Liver (tissue), 9 donors: Measurements from ENCODE around the gene LMF1. TPM values are rescaled to one million over a fixed set of nuclear protein-coding genes. Genes with fewer than 3 reads are reported as not detected.
A peak's percentile ranks its signal among the peaks of the same experiment; 100 is the strongest.

ENCODE experiments used
- DNase-seq: peaks from one replicate; pipeline ENCODE4 v3.0.0-alpha.2; 2017; ENCODE audit warnings: low spot score
- H3K27ac ChIP-seq, 2 donors: one replicate each; pipeline ENCODE4 v1.7.0; 2013; ENCODE audit warnings: inconsistent platforms in 2 of 2, low read length in 2 of 2, control low read depth in 1 of 2, low read depth in 1 of 2, mild to moderate bottlenecking in 1 of 2
- H3K27me3 ChIP-seq, 4 donors: one replicate each; pipeline versions ENCODE4 v1.6.1 to v1.7.0; 2013; ENCODE audit warnings: low read length in 3 of 4, inconsistent platforms in 1 of 4, mild to moderate bottlenecking in 1 of 4, moderate library complexity in 1 of 4; ENCODE audit not compliant: control insufficient read depth in 4 of 4, insufficient read depth in 4 of 4
- H3K36me3 ChIP-seq, 4 donors: one replicate each; pipeline versions ENCODE4 v1.6.1 to v1.7.0; 2013; ENCODE audit warnings: low read length in 3 of 4, mild to moderate bottlenecking in 3 of 4, low read depth in 1 of 4, moderate library complexity in 1 of 4; ENCODE audit not compliant: control insufficient read depth in 4 of 4, insufficient read depth in 3 of 4
- H3K4me1 ChIP-seq, 4 donors: one replicate each; pipeline versions ENCODE4 v1.6.1 to v1.7.0; 2013; ENCODE audit warnings: low read length in 3 of 4, mild to moderate bottlenecking in 3 of 4, moderate library complexity in 1 of 4; ENCODE audit not compliant: control insufficient read depth in 4 of 4, insufficient read depth in 4 of 4
- H3K4me3 ChIP-seq, 3 donors: one replicate each; pipeline versions ENCODE4 v1.6.1 to v1.7.0; 2013; ENCODE audit warnings: low read length in 3 of 3, control low read depth in 1 of 3, low read depth in 1 of 3, mild to moderate bottlenecking in 1 of 3
- H3K9ac ChIP-seq, 2 donors: one replicate each; pipeline ENCODE4 v1.7.0; 2013; ENCODE audit warnings: low read length in 2 of 2, mild to moderate bottlenecking in 2 of 2, moderate library complexity in 2 of 2, control low read depth in 1 of 2, low read depth in 1 of 2
- H3K9me3 ChIP-seq, 4 donors: one replicate each; pipeline versions ENCODE4 v1.6.1 to v1.7.0; 2013; ENCODE audit warnings: low read length in 3 of 4; ENCODE audit not compliant: control insufficient read depth in 4 of 4
- ATF3 ChIP-seq: IDR thresholded peaks from 2 replicates; pipeline ENCODE4 v1.6.1; 2016; ENCODE audit warnings: antibody characterized with exemption
- FOXA1 ChIP-seq: IDR thresholded peaks from 2 replicates; pipeline ENCODE4 v1.6.1; 2016; ENCODE audit warnings: antibody characterized with exemption
- FOXA2 ChIP-seq: IDR thresholded peaks from 2 replicates; pipeline ENCODE4 v1.6.1; 2016; ENCODE audit warnings: antibody characterized with exemption
- GABPA ChIP-seq, 2 donors: IDR thresholded peaks in 1 of 2; conservative IDR thresholded peaks in 1 of 2; 2 replicates each; pipeline ENCODE4 v1.6.1; 2016; ENCODE audit warnings: antibody characterized with exemption in 2 of 2, mild to moderate bottlenecking in 1 of 2, moderate library complexity in 1 of 2
- HNF4A ChIP-seq, 2 donors: conservative IDR thresholded peaks; 2 replicates each; pipeline ENCODE4 v1.6.1; 2016; ENCODE audit warnings: antibody characterized with exemption in 2 of 2, mild to moderate bottlenecking in 2 of 2
- HNF4G ChIP-seq: IDR thresholded peaks from 2 replicates; pipeline ENCODE4 v1.6.1; 2016; ENCODE audit warnings: antibody characterized with exemption
- JUND ChIP-seq, 2 donors: IDR thresholded peaks; 2 replicates each; pipeline ENCODE4 v1.6.1; 2016; ENCODE audit warnings: antibody characterized with exemption in 2 of 2
- MAX ChIP-seq: IDR thresholded peaks from 2 replicates; pipeline ENCODE4 v1.6.1; 2016; ENCODE audit warnings: antibody characterized with exemption
- RAD21 ChIP-seq, 2 donors: IDR thresholded peaks; 2 replicates each; pipeline ENCODE4 v1.6.1; 2016; ENCODE audit warnings: antibody characterized with exemption in 2 of 2, mild to moderate bottlenecking in 2 of 2
- RXRA ChIP-seq, 2 donors: IDR thresholded peaks; 2 replicates each; pipeline ENCODE4 v1.6.1; 2017 to 2018; ENCODE audit warnings: antibody characterized with exemption in 2 of 2, mild to moderate bottlenecking in 1 of 2
- SP1 ChIP-seq: IDR thresholded peaks from 2 replicates; pipeline ENCODE4 v1.6.1; 2018; ENCODE audit warnings: antibody characterized with exemption, mild to moderate bottlenecking
- YY1 ChIP-seq: IDR thresholded peaks from 2 replicates; pipeline ENCODE4 v1.6.1; 2016; ENCODE audit warnings: antibody characterized with exemption, mild to moderate bottlenecking
- WGBS: extraction: QIAGEN DNeasy Blood & Tissue Kit; methylation state at CpG from one replicate; pipeline ENCODE4 v1.1.7; 2013; 5-methylcytosine and 5-hydroxymethylcytosine counted together
- polyA plus RNA-seq, 2 donors: library from polyadenylated mRNA; stranded (reverse) in 1 of 2; unstranded in 1 of 2; fragments of 200-250 nt in 1 of 2; fragments of >200 nt in 1 of 2; fragmentation: Nextera tagmentation in 1 of 2; extraction: Ambion mirVana in 1 of 2; gene quantifications; one replicate each; pipeline versions ENCODE4 v1.2.1 to v1.2.3, GENCODE V29; 2013 to 2015
- total RNA-seq, 2 donors: library from RNA; depleted of rRNA; stranded (reverse); fragments of >200 nt; gene quantifications; one replicate each; pipeline ENCODE4 v1.2.3, GENCODE V29; 2014
- TF ChIP-seq, protein P1 (sequence below): IDR thresholded peaks from 2 replicates; pipeline ENCODE4 v1.6.1; 2016; ENCODE audit warnings: antibody characterized with exemption
- TF ChIP-seq, protein P2 (sequence below): fragments of 150-350 bp; IDR thresholded peaks from 2 replicates; pipeline ENCODE4 v1.5.1; 2017; ENCODE audit warnings: improper control_type of control experiment, low read depth, low read length; ENCODE audit not compliant: missing input control
- donor health status: healthy.
- donor health status: healthy.
- donor health status: healthy.
- donor health status: healthy.
- donor health status: healthy.

LMF1 gene
- total and polyA plus RNA-seq, 4 donors = 8.8 to 24.3 (median 12.6) TPM

- TF ChIP-seq, protein P1, sequence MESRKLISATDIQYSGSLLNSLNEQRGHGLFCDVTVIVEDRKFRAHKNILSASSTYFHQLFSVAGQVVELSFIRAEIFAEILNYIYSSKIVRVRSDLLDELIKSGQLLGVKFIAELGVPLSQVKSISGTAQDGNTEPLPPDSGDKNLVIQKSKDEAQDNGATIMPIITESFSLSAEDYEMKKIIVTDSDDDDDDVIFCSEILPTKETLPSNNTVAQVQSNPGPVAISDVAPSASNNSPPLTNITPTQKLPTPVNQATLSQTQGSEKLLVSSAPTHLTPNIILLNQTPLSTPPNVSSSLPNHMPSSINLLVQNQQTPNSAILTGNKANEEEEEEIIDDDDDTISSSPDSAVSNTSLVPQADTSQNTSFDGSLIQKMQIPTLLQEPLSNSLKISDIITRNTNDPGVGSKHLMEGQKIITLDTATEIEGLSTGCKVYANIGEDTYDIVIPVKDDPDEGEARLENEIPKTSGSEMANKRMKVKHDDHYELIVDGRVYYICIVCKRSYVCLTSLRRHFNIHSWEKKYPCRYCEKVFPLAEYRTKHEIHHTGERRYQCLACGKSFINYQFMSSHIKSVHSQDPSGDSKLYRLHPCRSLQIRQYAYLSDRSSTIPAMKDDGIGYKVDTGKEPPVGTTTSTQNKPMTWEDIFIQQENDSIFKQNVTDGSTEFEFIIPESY = no peak
- TF ChIP-seq YY1 = no peak
- TF ChIP-seq SP1 = no peak
- no peak for TF ChIP-seq FOXA2
- TF ChIP-seq HNF4G = no peak
- no peak for TF ChIP-seq MAX
Observed at GRCh38 chr16:886084-886543, 84.7 kb downstream of the LMF1 start (continued).

GRCh38 chr16:885391-885790 lies 85.4 kb downstream of the LMF1 start:
- H3K36me3 ChIP-seq = peaks cover 0 to 8% (median 3%) of the 10 kb centered on the region in 4 donors

DNA sequence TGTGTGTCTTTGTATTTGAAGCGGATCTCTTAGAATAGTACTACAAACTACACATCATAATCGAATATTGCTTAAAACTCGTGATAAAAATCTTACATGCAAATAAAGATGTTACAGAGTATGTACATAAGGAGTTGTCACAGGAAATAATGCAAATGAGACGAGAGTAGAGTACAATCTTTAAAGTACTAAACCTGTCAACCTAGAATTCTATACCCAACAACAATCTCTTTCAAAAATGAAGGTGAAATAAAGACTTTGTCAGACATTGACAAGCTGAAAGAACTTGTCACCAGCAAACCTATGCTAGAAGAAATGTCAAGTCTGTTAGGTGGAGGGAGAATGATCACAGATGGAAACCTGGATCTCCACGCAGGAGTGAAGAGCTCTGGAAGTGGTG lies 86.6 kb downstream of the LMF1 start:
- Histone ChIP-seq H3K4me3 (peak overlapping the region in 1 of 3 donors; percentile 23), H3K4me1 (no peaks in the 10 kb centered on the region), H3K9me3 (peaks cover 0 to 8% (median 7%) of the 10 kb centered on the region in 4 donors), H3K36me3 (peaks cover 0 to 8% (median 3%) of the 10 kb centered on the region in 4 donors), H3K9ac (no peak overlapping the region), H3K27ac (no peak overlapping the region), H3K27me3 (no peaks in the 10 kb centered on the region)
- no peak for DNase-seq
- TF ChIP-seq YY1 (no peak), FOXA1 (no peak), HNF4G (no peak), MAX (no peak), HNF4A (conservative IDR thresholded peaks at IDR 0.05) (no peak), GABPA (IDR thresholded peaks at IDR 0.05 in 1 of 2, conservative IDR thresholded peaks at IDR 0.05 in 1 of 2) (no peak), FOXA2 (no peak)
- TF ChIP-seq, protein P2, sequence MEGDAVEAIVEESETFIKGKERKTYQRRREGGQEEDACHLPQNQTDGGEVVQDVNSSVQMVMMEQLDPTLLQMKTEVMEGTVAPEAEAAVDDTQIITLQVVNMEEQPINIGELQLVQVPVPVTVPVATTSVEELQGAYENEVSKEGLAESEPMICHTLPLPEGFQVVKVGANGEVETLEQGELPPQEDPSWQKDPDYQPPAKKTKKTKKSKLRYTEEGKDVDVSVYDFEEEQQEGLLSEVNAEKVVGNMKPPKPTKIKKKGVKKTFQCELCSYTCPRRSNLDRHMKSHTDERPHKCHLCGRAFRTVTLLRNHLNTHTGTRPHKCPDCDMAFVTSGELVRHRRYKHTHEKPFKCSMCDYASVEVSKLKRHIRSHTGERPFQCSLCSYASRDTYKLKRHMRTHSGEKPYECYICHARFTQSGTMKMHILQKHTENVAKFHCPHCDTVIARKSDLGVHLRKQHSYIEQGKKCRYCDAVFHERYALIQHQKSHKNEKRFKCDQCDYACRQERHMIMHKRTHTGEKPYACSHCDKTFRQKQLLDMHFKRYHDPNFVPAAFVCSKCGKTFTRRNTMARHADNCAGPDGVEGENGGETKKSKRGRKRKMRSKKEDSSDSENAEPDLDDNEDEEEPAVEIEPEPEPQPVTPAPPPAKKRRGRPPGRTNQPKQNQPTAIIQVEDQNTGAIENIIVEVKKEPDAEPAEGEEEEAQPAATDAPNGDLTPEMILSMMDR = no peak
- TF ChIP-seq, protein P1 = no peak
- 94% methylated on average over 5 of the region's 5 CpGs for WGBS

More at GRCh38 chr16:885391-885790, 85.4 kb downstream of the LMF1 start:
- DNase-seq = no peak
- no peak overlapping the region for H3K4me3 ChIP-seq
- 93% methylated on average over 11 of the region's 11 CpGs for WGBS
- H3K9me3 ChIP-seq = peaks cover 0 to 8% (median 7%) of the 10 kb centered on the region in 4 donors
- H3K27me3 ChIP-seq = no peaks in the 10 kb centered on the region
- TF ChIP-seq MAX (no peak), JUND (IDR thresholded peaks at IDR 0.05) (no peak), RXRA (IDR thresholded peaks at IDR 0.05) (no peak), HNF4A (conservative IDR thresholded peaks at IDR 0.05) (no peak), RAD21 (IDR thresholded peaks at IDR 0.05) (no peak), ATF3 (no peak), SP1 (no peak)
- TF ChIP-seq, protein P2 = no peak
- no peaks in the 10 kb centered on the region for H3K4me1 ChIP-seq
- H3K9ac ChIP-seq = no peak overlapping the region
- H3K27ac ChIP-seq = no peak overlapping the region
